ENCODE measurements around the gene PRKCH. TPM values are rescaled to one million over a fixed set of nuclear protein-coding genes. Genes with fewer than 3 reads are reported as not detected.

The PRKCH gene
- total RNA-seq, 1 donor from 2014 or later, result 8.4 TPM

GRCh38 chr14:61515436-61516117, 194.2 kb downstream of the PRKCH start:
- no peak for TF ChIP-seq CTCF (IDR thresholded peaks at IDR 0.05; ENCODE audit: insufficient read depth, low read length, poor library complexity, severe bottlenecking)
- Histone ChIP-seq H3K27me3 (ENCODE audit: control insufficient read depth, insufficient read depth, low read length) (no peaks in the 10 kb centered on the region), H3K4me3 (ENCODE audit: low read depth, low read length) (no peak overlapping the region), H3K36me3 (ENCODE audit: control insufficient read depth, insufficient read depth, low read length) (no peaks in the 10 kb centered on the region)
- DNase-seq (ENCODE audit: low read depth), result no peak

- Histone ChIP-seq H3K36me3 (ENCODE audit: control insufficient read depth, insufficient read depth, low read length) (no peaks in the 10 kb centered on the region), H3K27me3 (ENCODE audit: control insufficient read depth, insufficient read depth, low read length) (no peaks in the 10 kb centered on the region), H3K4me3 (ENCODE audit: low read depth, low read length) (no peak overlapping the region)
- no peak for TF ChIP-seq CTCF (IDR thresholded peaks at IDR 0.05; ENCODE audit: insufficient read depth, low read length, poor library complexity, severe bottlenecking)
- no peak for DNase-seq (ENCODE audit: low read depth)
These were observed 194.9 kb downstream of the PRKCH start for GRCh38 chr14:61516118-61516743.

- H3K27me3 ChIP-seq (ENCODE audit: control insufficient read depth, insufficient read depth, low read length), result no peaks in the 10 kb centered on the region
- TF ChIP-seq CTCF (IDR thresholded peaks at IDR 0.05; ENCODE audit: insufficient read depth, low read length, poor library complexity, severe bottlenecking), result no peak
- no peak for DNase-seq (ENCODE audit: low read depth)
These were observed 195.7 kb downstream of the PRKCH start for GRCh38 chr14:61516964-61517653.

GRCh38 chr14:61517911-61518384, 196.6 kb downstream of the PRKCH start:
- Histone ChIP-seq H3K36me3 (ENCODE audit: control insufficient read depth, insufficient read depth, low read length) (no peaks in the 10 kb centered on the region), H3K27me3 (ENCODE audit: control insufficient read depth, insufficient read depth, low read length) (no peaks in the 10 kb centered on the region), H3K4me3 (ENCODE audit: low read depth, low read length) (no peak overlapping the region)
- no peak for TF ChIP-seq CTCF (IDR thresholded peaks at IDR 0.05; ENCODE audit: insufficient read depth, low read length, poor library complexity, severe bottlenecking)
- no peak for DNase-seq (ENCODE audit: low read depth)

More at GRCh38 chr14:61516964-61517653, 195.7 kb downstream of the PRKCH start:
- Histone ChIP-seq H3K4me3 (ENCODE audit: low read depth, low read length) (no peak overlapping the region), H3K36me3 (ENCODE audit: control insufficient read depth, insufficient read depth, low read length) (no peaks in the 10 kb centered on the region)

GRCh38 chr14:61518403-61518802, 197.0 kb downstream of the PRKCH start:
- Histone ChIP-seq H3K27me3 (ENCODE audit: control insufficient read depth, insufficient read depth, low read length) (no peaks in the 10 kb centered on the region), H3K4me3 (ENCODE audit: low read depth, low read length) (no peak overlapping the region), H3K36me3 (ENCODE audit: control insufficient read depth, insufficient read depth, low read length) (no peaks in the 10 kb centered on the region)
- TF ChIP-seq CTCF (IDR thresholded peaks at IDR 0.05; ENCODE audit: insufficient read depth, low read length, poor library complexity, severe bottlenecking), result no peak
- no peak for DNase-seq (ENCODE audit: low read depth)
